Activated naive CD4-positive, alpha-beta T cell (primary cell): ENCODE measurements around the gene CRYL1.

Source experiments
- DNase-seq, 4 experiments: peaks; one replicate each; lab custom pipeline; 2025; lab: John Stamatoyannopoulos, UW

CRYL1 gene

DNA sequence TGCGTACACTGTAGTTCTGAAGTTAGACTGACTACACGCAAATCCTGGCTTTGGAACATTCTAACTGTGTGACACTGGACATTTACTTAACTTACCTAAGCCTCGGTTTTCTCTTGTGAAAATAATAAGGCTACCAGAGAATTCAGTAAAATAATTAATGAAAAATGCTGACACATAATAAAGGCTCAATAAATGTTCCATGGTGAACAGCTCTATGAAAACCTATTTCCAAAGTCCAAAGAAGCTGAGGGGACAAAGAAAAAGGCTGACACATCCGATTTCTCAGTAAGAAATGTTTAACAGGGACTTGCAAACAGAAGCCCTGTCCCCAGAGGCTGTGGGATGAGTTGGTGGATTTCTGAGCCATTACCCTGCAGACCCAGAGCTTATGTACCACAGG lies 153.8 kb downstream of the CRYL1 start:
- DNase-seq, result no peak

- DNase-seq, result no peak
Observed at GRCh38 chr13:20370815-20371421, 154.7 kb downstream of the CRYL1 start.

DNA sequence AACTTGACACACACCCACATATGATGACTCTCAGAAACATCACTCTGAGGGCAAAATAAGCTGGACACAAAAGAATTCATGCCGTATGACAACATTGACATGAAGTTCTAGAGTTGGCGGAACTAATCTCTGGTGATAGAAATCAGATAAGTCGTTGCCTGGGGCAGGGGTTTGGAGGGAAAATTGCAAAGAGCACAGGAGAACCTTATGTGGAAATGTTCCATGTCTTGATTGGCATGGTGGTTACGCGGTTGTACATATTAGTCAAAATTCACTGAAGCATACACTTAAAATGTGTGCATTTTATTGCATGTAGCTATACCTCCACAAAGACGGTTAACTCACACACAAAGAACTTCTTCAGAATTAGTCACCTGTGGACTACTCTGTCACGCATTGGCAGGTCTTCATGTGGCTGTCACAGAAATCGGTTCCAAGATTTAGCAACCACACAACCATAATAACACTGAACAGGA lies 155.7 kb downstream of the CRYL1 start:
- DNase-seq, result no peak

- no peak for DNase-seq
Observed at GRCh38 chr13:20366056-20366455, 159.6 kb downstream of the CRYL1 start.

- no peak for DNase-seq
Observed at GRCh38 chr13:20363603-20364002, 162.1 kb downstream of the CRYL1 start.

GRCh38 chr13:20363172-20363571 lies 162.5 kb downstream of the CRYL1 start:
- DNase-seq, result no peak

DNA sequence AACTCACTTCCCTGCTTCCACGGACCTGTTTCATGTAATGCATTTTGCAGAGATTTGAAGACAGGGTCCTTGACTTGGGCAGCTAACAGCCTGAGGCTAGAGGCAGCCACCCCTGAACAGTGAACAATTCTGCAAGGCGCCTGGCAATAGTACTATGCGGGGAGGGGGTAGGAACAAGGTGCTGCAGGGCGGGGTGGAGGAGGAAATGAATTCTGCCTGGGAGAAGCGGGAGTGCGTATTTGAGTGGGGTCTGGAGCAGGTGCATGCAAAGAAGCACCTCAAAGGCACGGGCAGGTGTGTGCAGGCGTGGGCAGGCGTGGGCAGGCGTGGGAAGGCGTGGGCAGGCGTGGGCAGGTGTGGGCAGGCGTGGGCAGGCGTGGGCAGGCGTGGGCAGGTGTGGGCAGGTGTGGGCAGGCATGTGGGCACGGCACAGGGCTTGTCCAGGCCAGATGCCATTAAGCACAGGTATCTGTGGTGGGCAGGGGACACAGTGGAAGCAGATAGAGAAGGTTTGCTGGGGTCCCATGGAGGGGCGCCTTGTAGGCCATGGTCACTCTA lies 163.1 kb downstream of the CRYL1 start:
- no peak for DNase-seq

DNA sequence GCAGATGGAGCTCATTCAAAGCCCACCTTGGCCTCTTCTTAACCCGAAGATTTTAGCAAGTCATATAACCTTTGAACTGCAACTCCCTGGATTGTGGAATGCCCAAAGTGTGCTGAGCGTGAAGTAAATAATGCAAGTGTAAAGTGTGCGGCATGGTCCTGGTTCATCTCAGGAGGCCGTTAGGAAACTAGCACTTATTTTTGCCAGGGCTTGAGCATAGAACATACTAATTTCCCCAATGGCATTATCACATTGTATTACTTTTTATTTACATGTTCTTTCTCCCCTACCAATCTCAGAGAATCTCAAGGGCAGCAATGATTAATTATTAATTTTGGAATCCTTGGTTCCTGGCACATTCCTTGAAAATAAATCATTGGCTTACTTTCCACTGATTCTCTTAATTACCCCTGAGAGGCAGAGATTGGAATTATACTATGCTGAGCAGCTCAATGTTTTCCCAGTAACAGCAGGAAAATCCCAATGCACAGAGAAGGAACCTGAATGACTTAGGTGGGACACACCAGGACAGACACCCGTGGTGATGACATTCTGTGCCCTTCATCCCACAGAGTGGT lies 164.7 kb downstream of the CRYL1 start:
- no peak for DNase-seq

DNA sequence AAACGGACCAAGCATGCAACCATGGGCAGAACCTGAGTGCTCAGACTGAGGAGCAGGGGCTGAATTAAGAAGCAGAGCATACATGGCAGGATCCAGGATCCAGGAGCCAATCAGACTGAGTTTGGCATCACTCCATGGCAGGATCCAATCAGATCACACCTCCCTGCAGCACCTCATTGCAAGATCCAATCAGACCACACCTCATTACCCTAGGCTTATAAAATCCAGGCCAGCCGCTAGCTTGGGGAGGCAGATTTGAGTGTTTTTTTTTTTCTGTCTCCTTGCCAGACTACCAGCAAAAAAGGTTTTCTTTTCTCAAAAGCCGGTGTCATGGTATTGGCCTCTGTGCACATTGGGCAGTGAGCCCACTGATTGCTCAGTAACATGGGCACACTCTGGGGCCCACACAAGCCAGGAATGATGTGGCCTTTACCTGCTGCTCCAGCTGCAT lies 165.6 kb downstream of the CRYL1 start:
- no peak for DNase-seq

DNA sequence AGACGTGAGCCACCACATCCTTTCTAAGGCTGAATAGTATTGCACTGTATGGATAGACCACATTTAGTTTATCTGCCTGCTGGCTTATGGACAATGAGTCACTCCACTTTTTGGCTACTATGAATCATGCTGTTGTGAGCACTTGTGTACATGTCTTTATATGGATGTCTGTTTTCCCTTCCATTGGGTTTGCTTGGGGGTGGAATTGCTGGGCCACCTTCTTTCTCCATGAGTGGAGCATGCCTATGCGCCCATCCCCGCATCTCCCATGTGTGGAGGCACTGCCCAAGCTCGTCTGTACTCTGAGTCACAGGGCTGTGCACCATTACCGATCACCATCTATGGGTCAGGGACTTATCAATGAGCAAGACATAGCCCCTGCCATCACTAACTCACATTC lies 166.3 kb downstream of the CRYL1 start:
- DNase-seq, result no peak

DNA sequence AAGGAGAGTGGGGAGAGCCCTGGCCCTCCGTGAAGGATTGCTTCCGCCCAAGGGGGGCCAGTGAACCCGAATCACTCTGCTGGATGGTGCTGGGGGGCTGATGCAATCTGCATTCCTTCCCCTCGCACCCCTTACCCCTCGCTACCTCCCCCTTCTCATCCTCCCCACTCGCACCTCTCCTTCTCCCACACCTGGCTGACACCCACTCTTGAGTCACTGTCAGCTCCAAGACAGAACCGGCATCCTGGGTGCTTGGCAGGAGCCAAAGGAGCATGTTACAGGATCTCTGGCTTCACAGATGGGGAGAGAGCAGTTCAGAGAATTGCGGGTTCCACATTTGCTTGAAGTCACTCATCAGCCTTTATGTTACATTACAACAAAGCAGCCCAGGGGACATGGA lies 167.6 kb downstream of the CRYL1 start:
- no peak for DNase-seq

GRCh38 chr13:20356444-20356843 lies 169.2 kb downstream of the CRYL1 start:
- DNase-seq, result no peak

DNA sequence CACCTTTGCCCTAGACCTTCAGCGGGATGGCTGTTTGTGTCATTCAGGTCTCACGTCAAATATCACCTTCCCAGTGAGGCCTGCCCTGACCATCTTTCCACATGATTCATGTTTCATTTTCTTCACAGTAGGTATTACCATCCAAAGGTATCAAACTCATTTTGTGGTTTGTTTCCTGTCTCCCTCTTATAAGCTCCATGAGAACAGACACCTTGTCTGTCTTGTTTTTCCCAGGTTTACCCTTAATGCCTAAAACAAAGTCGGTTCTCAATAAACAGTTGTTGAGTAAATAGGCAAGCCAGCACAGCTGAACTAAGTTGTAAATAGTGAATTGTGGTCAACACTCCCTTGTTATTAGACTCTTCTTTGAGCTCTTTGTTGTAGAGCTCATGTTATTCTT lies 170.9 kb downstream of the CRYL1 start:
- DNase-seq, result no peak

DNA sequence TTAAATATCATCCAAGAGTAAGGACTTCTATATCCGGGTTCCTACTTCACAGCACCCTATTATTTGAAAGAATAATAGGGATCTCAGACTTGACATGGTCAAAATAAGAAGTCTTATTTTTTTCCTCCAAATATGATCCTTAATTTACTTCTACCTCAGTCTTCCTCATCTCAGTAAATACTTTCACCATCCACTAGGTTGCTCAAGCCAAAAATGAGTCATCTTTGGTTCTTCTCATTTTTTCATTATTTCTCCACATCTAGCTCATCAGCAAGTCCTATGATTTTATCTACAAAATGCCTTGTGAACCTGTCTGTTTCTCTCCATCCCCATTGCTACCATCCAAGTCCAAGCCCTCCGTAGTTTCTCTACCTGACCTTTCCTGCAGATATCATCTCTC lies 171.7 kb downstream of the CRYL1 start:
- DNase-seq, result no peak
